Keratinocyte (primary cell): ENCODE results near the gene STK24.
"Not testable (repeated sequence)": the region's sequence is repeated elsewhere in the genome, so short reads cannot be mapped to it uniquely, and the experiment has no call there.

ENCODE experiments used
- EZH2 ChIP-seq: IDR thresholded peaks from one replicate; pipeline ENCODE4 v1.6.1; 2012; ENCODE audit warnings: inconsistent platforms, mild to moderate bottlenecking, low read length, moderate library complexity
- TF ChIP-seq, protein P1 (sequence below), 3 experiments: IDR thresholded peaks in 1 of 3; conservative IDR thresholded peaks in 1 of 3; optimal IDR thresholded peaks in 1 of 3; 2 replicates in 2 of 3; 3 replicates in 1 of 3; pipeline versions ENCODE3 to v1.5.1; 2011; ENCODE audit warnings: low read length in 3 of 3, mild to moderate bottlenecking in 3 of 3, moderate library complexity in 2 of 3, control low read depth in 1 of 3, inconsistent platforms in 1 of 3; ENCODE audit not compliant: insufficient read depth in 2 of 3; ENCODE audit errors: extremely low read depth in 1 of 3

DNA sequence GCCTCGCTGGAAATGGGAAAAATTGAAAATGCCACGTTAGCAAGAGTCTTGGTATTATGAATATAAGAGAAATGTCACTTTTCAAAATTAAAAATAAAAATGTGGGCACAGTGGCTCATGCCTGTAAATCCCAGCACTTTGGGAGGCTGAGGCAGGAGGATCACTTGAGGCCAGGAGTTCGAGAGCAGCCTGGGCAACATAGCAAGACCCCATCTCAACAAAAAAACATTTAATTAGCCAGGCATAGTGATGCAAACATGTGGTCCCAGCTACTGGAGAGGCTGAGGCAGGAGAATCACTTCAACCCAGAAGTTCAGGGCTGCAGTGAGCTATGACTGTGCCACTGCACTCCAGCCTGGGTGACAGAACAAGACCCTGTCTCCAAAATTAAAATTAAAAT, 163.6 kb downstream of the STK24 start:
- TF ChIP-seq, protein P1, sequence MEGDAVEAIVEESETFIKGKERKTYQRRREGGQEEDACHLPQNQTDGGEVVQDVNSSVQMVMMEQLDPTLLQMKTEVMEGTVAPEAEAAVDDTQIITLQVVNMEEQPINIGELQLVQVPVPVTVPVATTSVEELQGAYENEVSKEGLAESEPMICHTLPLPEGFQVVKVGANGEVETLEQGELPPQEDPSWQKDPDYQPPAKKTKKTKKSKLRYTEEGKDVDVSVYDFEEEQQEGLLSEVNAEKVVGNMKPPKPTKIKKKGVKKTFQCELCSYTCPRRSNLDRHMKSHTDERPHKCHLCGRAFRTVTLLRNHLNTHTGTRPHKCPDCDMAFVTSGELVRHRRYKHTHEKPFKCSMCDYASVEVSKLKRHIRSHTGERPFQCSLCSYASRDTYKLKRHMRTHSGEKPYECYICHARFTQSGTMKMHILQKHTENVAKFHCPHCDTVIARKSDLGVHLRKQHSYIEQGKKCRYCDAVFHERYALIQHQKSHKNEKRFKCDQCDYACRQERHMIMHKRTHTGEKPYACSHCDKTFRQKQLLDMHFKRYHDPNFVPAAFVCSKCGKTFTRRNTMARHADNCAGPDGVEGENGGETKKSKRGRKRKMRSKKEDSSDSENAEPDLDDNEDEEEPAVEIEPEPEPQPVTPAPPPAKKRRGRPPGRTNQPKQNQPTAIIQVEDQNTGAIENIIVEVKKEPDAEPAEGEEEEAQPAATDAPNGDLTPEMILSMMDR (optimal IDR thresholded peaks at IDR 0.05 in 1 of 3, IDR thresholded peaks at IDR 0.05 in 1 of 3, conservative IDR thresholded peaks at IDR 0.05 in 1 of 3; ENCODE audit: extremely low read depth in 1 of 3, insufficient read depth in 2 of 3, low read length in 3 of 3), result not testable (repeated sequence)
- TF ChIP-seq EZH2, result not testable (repeated sequence)
